H1 (cell line): ENCODE measurements around the gene GNAI2.

ENCODE experiments used
- ASH2L ChIP-seq: fragments of 200-600, 300-600 bp; sonication (generic); IDR thresholded peaks from one replicate; pipeline ENCODE4 v1.7.1; 2017; ENCODE audit warnings: low read length
- SIN3A ChIP-seq, 2 experiments: IDR thresholded peaks in 1 of 2; conservative IDR thresholded peaks in 1 of 2; 2 replicates each; pipeline ENCODE4 v1.6.1; 2011 to 2012; ENCODE audit warnings: low read length in 2 of 2, improper control_type of control experiment in 1 of 2, low read depth in 1 of 2, mild to moderate bottlenecking in 1 of 2
- TF ChIP-seq, protein P1 (sequence below), 3 experiments: IDR thresholded peaks; 1 replicate in 2 of 3; 2 replicates in 1 of 3; pipeline versions ENCODE4 v1.5.1 to v1.6.1; 2011; ENCODE audit warnings: low read length in 3 of 3, mild to moderate bottlenecking in 3 of 3, inconsistent platforms in 2 of 3, low read depth in 1 of 3, moderate library complexity in 1 of 3; ENCODE audit not compliant: insufficient read depth in 1 of 3; ENCODE audit errors: control extremely low read depth in 1 of 3
- TF ChIP-seq, protein P2 (sequence below): IDR thresholded peaks from 2 replicates; pipeline ENCODE4 v1.6.1; 2011; ENCODE audit warnings: low read length, improper control_type of control experiment

DNA sequence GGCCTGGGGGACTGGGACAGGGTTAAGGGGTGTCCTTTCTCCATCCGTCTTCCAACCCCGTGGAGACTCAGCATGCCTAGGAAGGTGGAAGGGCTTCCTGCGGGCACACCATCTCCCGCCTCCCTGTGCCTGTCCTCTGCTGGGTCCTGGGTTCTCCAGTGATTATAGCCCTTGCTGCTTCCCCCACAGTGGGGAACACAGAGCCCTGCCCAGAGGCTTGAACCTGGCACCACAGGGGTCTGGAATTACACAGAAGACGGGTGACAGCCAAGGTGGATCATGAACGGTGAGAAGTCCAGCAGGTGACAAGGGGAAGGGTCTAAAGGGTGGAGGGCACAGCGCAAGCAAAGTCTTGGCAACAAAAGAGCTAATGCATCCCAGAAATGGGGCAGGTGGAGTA, 26.8 kb downstream of the GNAI2 start:
- TF ChIP-seq, protein P1, sequence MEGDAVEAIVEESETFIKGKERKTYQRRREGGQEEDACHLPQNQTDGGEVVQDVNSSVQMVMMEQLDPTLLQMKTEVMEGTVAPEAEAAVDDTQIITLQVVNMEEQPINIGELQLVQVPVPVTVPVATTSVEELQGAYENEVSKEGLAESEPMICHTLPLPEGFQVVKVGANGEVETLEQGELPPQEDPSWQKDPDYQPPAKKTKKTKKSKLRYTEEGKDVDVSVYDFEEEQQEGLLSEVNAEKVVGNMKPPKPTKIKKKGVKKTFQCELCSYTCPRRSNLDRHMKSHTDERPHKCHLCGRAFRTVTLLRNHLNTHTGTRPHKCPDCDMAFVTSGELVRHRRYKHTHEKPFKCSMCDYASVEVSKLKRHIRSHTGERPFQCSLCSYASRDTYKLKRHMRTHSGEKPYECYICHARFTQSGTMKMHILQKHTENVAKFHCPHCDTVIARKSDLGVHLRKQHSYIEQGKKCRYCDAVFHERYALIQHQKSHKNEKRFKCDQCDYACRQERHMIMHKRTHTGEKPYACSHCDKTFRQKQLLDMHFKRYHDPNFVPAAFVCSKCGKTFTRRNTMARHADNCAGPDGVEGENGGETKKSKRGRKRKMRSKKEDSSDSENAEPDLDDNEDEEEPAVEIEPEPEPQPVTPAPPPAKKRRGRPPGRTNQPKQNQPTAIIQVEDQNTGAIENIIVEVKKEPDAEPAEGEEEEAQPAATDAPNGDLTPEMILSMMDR (IDR thresholded peaks at IDR 0.05; ENCODE audit: control extremely low read depth in 1 of 3, insufficient read depth in 1 of 3, low read depth in 1 of 3, low read length in 3 of 3): no peak
- TF ChIP-seq SIN3A (conservative IDR thresholded peaks at IDR 0.05 in 1 of 2, IDR thresholded peaks at IDR 0.05 in 1 of 2; ENCODE audit: low read depth in 1 of 2, low read length in 2 of 2) (no peak), ASH2L (no peak)
- TF ChIP-seq, protein P2, sequence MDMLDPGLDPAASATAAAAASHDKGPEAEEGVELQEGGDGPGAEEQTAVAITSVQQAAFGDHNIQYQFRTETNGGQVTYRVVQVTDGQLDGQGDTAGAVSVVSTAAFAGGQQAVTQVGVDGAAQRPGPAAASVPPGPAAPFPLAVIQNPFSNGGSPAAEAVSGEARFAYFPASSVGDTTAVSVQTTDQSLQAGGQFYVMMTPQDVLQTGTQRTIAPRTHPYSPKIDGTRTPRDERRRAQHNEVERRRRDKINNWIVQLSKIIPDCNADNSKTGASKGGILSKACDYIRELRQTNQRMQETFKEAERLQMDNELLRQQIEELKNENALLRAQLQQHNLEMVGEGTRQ: no peak
